WERI-Rb-1 (cell line): ENCODE results near the gene ZNF683.

ENCODE experiments used
- DNase-seq: peaks from one replicate; pipeline ENCODE4 v3.0.0-alpha.2; 2020
- H3K27ac ChIP-seq: fragments of 250-450 bp; sonication (Bioruptor Pico); 2 replicates; pipeline ENCODE4 v1.5.1; 2020; ENCODE audit warnings: mild to moderate bottlenecking, moderate library complexity
- H3K27me3 ChIP-seq: fragments of 250-450 bp; sonication (Bioruptor Pico); 2 replicates; pipeline ENCODE4 v1.5.1; 2021; ENCODE audit warnings: mild to moderate bottlenecking, low read depth, moderate library complexity; ENCODE audit not compliant: insufficient read depth, severe bottlenecking
- H3K36me3 ChIP-seq: fragments of 250-450 bp; sonication (Bioruptor Pico); 2 replicates; pipeline ENCODE4 v1.5.1; 2020; ENCODE audit warnings: mild to moderate bottlenecking, moderate library complexity
- H3K4me3 ChIP-seq: 2 replicates; pipeline ENCODE4 v1.5.1; 2011; ENCODE audit warnings: low read depth, mild to moderate bottlenecking, control low read depth, low read length
- H3K9me3 ChIP-seq: fragments of 250-450 bp; sonication (Bioruptor Pico); 2 replicates; pipeline ENCODE4 v1.5.1; 2021; ENCODE audit warnings: mild to moderate bottlenecking, moderate library complexity; ENCODE audit not compliant: severe bottlenecking
- TF ChIP-seq, protein P1 (sequence below): IDR thresholded peaks from 2 replicates; pipeline ENCODE4 v1.5.1; 2011; ENCODE audit warnings: low read depth, mild to moderate bottlenecking, control low read depth, inconsistent platforms, low read length

ZNF683 gene

DNA sequence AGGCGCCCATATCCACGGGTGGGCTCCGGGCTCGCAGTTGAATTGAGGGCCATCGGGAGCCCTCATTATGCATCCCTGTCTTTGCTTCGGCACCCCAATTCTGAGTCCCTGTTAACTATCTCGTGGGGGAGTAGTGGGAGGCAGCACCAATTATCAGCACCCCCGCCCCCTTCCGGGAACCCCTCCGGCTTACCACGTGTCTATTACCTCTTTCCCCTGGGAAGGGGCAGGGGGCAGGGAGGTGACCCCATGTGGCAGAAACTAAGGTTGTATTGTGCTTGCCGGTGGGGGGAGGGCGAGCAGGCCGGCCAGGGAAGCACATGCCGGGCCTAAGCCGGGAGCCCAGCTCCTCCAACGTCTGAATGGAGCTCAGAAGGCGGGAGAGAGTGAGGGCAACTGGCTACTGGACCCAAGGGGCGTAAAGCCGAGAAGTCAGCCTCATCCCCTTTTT lies 39.1 kb upstream of the ZNF683 start:
- no peaks in the 10 kb centered on the region for H3K27me3 ChIP-seq
- TF ChIP-seq, protein P1, sequence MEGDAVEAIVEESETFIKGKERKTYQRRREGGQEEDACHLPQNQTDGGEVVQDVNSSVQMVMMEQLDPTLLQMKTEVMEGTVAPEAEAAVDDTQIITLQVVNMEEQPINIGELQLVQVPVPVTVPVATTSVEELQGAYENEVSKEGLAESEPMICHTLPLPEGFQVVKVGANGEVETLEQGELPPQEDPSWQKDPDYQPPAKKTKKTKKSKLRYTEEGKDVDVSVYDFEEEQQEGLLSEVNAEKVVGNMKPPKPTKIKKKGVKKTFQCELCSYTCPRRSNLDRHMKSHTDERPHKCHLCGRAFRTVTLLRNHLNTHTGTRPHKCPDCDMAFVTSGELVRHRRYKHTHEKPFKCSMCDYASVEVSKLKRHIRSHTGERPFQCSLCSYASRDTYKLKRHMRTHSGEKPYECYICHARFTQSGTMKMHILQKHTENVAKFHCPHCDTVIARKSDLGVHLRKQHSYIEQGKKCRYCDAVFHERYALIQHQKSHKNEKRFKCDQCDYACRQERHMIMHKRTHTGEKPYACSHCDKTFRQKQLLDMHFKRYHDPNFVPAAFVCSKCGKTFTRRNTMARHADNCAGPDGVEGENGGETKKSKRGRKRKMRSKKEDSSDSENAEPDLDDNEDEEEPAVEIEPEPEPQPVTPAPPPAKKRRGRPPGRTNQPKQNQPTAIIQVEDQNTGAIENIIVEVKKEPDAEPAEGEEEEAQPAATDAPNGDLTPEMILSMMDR = no peak

DNA sequence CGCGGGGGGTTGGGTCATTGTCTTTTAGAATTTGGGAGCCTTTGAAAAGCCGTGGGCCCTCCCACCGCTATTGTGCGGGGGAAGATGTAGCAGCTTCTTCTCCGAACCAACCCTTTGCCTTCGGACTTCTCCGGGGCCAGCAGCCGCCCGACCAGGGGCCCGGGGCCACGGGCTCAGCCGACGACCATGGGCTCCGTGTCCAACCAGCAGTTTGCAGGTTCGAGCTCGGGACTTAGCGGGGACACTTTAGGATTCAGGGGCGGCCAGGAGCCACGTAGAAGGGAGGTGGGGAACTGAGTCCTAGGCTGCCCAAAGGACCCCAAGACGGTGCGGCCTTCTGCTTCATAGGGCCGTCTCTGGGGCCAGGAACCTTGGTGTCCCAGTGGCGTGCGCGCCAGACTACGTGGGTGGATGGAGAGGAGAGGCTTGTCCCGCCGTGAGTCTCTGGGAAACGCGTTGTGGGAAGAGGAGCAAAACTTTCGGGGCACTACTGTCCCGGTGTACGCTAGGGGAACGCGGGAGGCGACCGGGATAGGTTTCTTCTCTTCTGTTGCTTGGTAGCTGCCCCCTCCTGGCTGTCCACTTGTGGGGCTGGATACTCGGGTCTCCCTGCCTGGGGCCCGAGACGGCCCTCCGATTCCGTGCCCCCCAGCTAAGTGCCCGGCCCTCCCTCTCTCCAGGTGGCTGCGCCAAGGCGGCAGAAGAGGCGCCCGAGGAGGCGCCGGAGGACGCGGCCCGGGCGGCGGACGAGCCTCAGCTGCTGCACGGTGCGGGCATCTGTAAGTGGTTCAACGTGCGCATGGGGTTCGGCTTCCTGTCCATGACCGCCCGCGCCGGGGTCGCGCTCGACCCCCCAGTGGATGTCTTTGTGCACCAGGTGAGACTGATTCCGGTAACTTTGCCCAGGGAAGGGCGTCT lies 38.4 kb upstream of the ZNF683 start, which contains the start of gene LIN28A:
Gene LIN28A (plus strand): TSS at position 112 of the 918 bp plus-strand sequence. CDS start 75 bp downstream, at position 187.
- no peak for DNase-seq
- no peaks in the 10 kb centered on the region for H3K27me3 ChIP-seq
- H3K4me3 ChIP-seq = peak within 1 kb of the TSS; percentile 2
- no peaks in the 10 kb centered on the region for H3K36me3 ChIP-seq
- peak within 1 kb of the TSS; percentile 84 for H3K27ac ChIP-seq
- H3K9me3 ChIP-seq = peaks cover 15% of the 10 kb centered on the region
- TF ChIP-seq, protein P1 = no peak

More for the DNA sequence above, 39.1 kb upstream of the ZNF683 start:
- H3K27ac ChIP-seq = peak overlapping the region; percentile 84
- DNase-seq = no peak
- no peaks in the 10 kb centered on the region for H3K36me3 ChIP-seq
- H3K9me3 ChIP-seq = peaks cover 15% of the 10 kb centered on the region
- no peak overlapping the region for H3K4me3 ChIP-seq

DNA sequence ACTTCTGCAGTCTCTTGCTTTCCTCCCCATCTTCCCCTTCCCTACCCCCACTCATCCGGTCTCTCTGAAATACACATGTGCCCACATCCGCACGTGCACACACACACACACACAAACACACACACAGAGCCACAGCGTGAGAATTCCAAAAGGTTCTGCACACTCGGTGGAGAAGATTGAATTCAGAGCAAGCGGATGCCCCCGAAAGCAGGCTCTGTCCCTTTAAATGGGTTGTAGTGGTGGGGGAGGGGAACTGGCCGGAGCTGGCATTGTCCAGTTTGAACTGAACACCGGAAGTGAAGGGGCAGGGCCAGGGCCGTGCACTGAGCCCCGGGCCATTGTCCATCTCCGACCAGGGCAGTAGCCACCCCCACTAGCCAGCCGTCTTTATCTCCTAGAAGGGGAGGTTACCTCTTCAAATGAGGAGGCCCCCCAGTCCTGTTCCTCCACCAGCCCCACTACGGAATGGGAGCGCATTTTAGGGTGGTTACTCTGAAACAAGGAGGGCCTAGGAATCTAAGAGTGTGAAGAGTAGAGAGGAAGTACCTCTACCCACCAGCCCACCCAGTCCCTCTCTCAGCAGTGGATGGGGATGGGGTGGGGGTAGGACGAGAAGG lies 36.7 kb upstream of the ZNF683 start:
- Histone ChIP-seq H3K9me3 (peaks cover 15% of the 10 kb centered on the region), H3K4me3 (peak overlapping the region; percentile 2), H3K36me3 (no peaks in the 10 kb centered on the region), H3K27ac (peak overlapping the region; percentile 82), H3K27me3 (no peaks in the 10 kb centered on the region)
- peak; percentile 69 for DNase-seq
- TF ChIP-seq, protein P1 = no peak

DNA sequence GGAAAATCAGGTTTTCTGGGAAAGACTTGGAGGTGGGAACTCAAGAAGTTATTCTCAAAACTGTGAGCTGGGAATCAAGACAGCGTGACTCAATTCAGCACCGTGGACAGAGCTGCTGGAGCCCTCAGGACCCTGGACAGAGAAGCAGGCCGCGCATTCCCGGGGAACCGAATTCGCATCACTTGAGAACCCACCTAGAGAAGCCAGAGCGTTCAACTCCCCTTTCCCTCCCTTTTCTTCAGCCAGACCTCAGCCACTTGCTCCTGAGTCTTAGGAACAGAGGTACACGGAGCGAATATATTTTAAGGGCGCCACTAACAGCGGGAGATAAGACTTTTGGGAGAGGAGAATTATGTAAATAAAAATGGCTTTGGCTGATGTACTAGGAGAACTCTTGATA lies 36.1 kb upstream of the ZNF683 start:
- H3K4me3 ChIP-seq = no peak overlapping the region
- H3K9me3 ChIP-seq = peaks cover 15% of the 10 kb centered on the region
- H3K27ac ChIP-seq = peak overlapping the region; percentile 82; the same call in 1 of the 2 replicates
- no peak for DNase-seq
- H3K36me3 ChIP-seq = no peaks in the 10 kb centered on the region
- H3K27me3 ChIP-seq = no peaks in the 10 kb centered on the region
- TF ChIP-seq, protein P1 = no peak

DNA sequence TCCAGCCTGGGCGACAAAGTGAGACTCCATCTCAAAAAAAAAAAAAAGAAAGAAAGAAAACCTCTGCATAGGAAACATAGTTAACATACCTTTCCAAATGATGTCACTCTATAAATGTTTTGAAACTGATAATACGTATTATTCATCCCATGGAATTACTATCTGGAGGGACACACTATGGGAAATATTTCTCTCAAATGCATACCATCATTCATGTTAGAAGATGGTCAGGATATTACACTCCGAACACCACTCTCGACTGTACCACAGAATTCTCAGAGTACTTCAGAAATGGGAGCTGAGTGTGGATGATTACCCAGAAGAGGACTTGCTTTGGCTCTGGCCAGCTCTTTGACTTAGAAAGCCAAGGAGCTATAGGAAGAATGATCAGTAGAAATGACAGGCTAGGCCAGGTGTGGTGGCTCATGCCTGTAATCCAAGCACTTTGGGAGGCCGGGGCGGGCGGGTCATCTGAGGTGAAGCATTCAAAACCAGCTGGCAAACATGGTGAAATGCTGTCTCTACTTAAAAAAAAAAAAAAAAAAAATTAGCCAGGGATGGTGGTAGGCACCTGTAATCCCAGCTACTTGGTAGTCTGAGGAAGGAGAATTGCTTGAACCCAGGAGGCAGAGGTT lies 32.8 kb upstream of the ZNF683 start:
- peak; percentile 66 for DNase-seq

More for the DNA sequence above, 32.8 kb upstream of the ZNF683 start:
- TF ChIP-seq, protein P1 = no peak
- no peaks in the 10 kb centered on the region for H3K36me3 ChIP-seq
- no peak overlapping the region for H3K4me3 ChIP-seq
- H3K27ac ChIP-seq = peak overlapping the region; percentile 46; the same call in 1 of the 2 replicates
- peaks cover 6% of the 10 kb centered on the region for H3K9me3 ChIP-seq
- no peaks in the 10 kb centered on the region for H3K27me3 ChIP-seq
